Hepatocyte (in vitro differentiated cells): ENCODE data around the gene RBP5. TPM values are rescaled to one million over a fixed set of nuclear protein-coding genes. Genes with fewer than 3 reads are reported as not detected.

Source experiments
- DNase-seq: peaks from one replicate; pipeline ENCODE4 v3.0.0-alpha.2; 2016; ENCODE audit warnings: low spot score
- H2AFZ ChIP-seq: fragments of 200-600 bp; sonication (generic); 2 replicates; pipeline ENCODE4 v1.6.0; 2016; ENCODE audit warnings: antibody characterized with exemption, mild to moderate bottlenecking
- H3K27ac ChIP-seq: fragments of 200-600 bp; sonication (generic); 2 replicates; pipeline ENCODE4 v1.5.1; 2016; ENCODE audit warnings: mild to moderate bottlenecking
- H3K27me3 ChIP-seq: fragments of 200-600 bp; sonication (generic); 2 replicates; pipeline ENCODE4 v1.6.1; 2016
- H3K36me3 ChIP-seq: fragments of 200-600 bp; sonication (generic); replicated peaks from 2 replicates; pipeline ENCODE4 v1.5.1; 2016; ENCODE audit warnings: low read depth; ENCODE audit not compliant: insufficient read depth
- H3K4me1 ChIP-seq: fragments of 200-600 bp; sonication (generic); 2 replicates; pipeline ENCODE4 v1.5.1; 2016; ENCODE audit warnings: mild to moderate bottlenecking, moderate library complexity; ENCODE audit not compliant: insufficient read depth
- H3K4me2 ChIP-seq: fragments of 200-600 bp; sonication (generic); 2 replicates; pipeline ENCODE4 v1.6.0; 2016
- H3K4me3 ChIP-seq: fragments of 200-600 bp; sonication (generic); 2 replicates; pipeline ENCODE4 v1.5.1; 2016; ENCODE audit warnings: mild to moderate bottlenecking
- H3K79me2 ChIP-seq: fragments of 200-600 bp; sonication (generic); 2 replicates; pipeline ENCODE4 v1.6.0; 2017; ENCODE audit warnings: mild to moderate bottlenecking
- H3K9me2 ChIP-seq: fragments of 200-600 bp; sonication (generic); replicated peaks from 2 replicates; pipeline ENCODE4 v1.6.0; 2017; ENCODE audit warnings: mild to moderate bottlenecking; ENCODE audit not compliant: insufficient read depth
- H3K9me3 ChIP-seq: fragments of 200-600 bp; sonication (generic); 2 replicates; pipeline ENCODE4 v1.5.1; 2016; ENCODE audit warnings: low read depth, mild to moderate bottlenecking
- H4K20me1 ChIP-seq: fragments of 200-600 bp; sonication (generic); 2 replicates; pipeline ENCODE4 v1.6.0; 2016; ENCODE audit warnings: mild to moderate bottlenecking; ENCODE audit not compliant: insufficient read depth, poor library complexity, severe bottlenecking
- EZH2 ChIP-seq: fragments of 200-600 bp; sonication (generic); IDR thresholded peaks from 2 replicates; pipeline ENCODE4 v1.6.1; 2016; ENCODE audit warnings: antibody characterized with exemption, mild to moderate bottlenecking, borderline replicate concordance
- EZH2phosphoT487 ChIP-seq: fragments of 200-600 bp; sonication (generic); IDR thresholded peaks from one replicate; pipeline ENCODE4 v1.6.1; 2018; ENCODE audit warnings: antibody characterized with exemption, mild to moderate bottlenecking, low read depth, moderate library complexity; ENCODE audit not compliant: unreplicated experiment, severe bottlenecking
- WGBS: methylation state at CpG from one replicate; pipeline ENCODE4 v1.1.6; 2016; ENCODE audit warnings: low lambda C conversion rate; ENCODE audit errors: missing lambda C conversion rate; 5-methylcytosine and 5-hydroxymethylcytosine counted together
- polyA plus RNA-seq: library from polyadenylated mRNA; unstranded; fragments of >200 nt; fragmentation: Nextera tagmentation; extraction: Ambion mirVana; gene quantifications from 2 replicates; pipeline ENCODE4 v1.2.1, GENCODE V29; 2016
- total RNA-seq: library from RNA; depleted of rRNA; stranded (reverse); fragments of >200 nt; gene quantifications from 2 replicates; pipeline ENCODE4 v1.2.3, GENCODE V29; 2014
- TF ChIP-seq, protein P1 (sequence below): fragments of 200-600 bp; sonication (generic); IDR thresholded peaks from 2 replicates; pipeline ENCODE4 v1.5.1; 2016; ENCODE audit warnings: antibody characterized with exemption, mild to moderate bottlenecking; ENCODE audit not compliant: poor library complexity

RBP5 gene
- total and polyA plus RNA-seq, 2 experiments from 2014 or later: 11.1 to 30.0 TPM

DNA sequence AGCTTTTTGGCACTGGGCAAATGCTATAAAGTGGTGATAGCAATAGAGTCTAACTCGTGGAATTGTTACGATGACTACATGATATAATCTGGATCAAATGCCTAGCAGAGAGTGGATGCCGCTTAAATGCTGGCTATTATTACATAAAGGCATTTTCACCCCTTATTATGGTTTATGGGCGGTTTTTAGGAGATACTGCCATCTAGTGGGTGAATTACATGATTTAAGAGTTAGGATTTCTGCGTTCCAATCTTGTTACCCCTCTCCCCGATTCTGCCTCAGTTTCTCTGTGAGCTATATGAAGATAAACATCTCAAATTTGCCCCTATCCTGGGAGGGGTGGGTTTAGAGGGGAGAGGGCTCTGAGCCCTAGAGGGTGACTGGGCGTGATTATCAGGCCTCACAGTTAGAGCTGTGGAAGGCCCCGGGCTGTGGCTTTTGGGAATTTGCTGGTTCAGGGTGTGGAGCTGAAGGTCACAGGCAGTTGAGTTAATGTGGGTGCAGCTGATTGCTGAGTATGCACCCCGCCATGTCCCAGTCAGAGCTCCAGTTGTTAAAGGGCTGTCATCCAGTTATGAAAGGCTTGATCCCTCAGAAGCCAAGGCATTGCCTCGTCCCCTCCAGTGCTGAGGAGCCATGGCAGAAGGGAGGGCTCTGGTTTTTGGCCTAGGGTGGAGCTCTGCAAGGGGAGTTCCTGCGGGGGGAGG is 15.9 kb upstream of the RBP5 start:
- Histone ChIP-seq H4K20me1 (no peaks in the 10 kb centered on the region), H3K27me3 (no peaks in the 10 kb centered on the region), H3K36me3 (no peaks in the 10 kb centered on the region), H3K9me3 (no peaks in the 10 kb centered on the region), H3K79me2 (no peaks in the 10 kb centered on the region), H3K4me2 (no peak overlapping the region), H3K27ac (no peak overlapping the region), H3K4me1 (no peaks in the 10 kb centered on the region), H3K9me2 (no peaks in the 10 kb centered on the region), H3K4me3 (no peak overlapping the region), H2AFZ (no peak overlapping the region)
- TF ChIP-seq, protein P1, sequence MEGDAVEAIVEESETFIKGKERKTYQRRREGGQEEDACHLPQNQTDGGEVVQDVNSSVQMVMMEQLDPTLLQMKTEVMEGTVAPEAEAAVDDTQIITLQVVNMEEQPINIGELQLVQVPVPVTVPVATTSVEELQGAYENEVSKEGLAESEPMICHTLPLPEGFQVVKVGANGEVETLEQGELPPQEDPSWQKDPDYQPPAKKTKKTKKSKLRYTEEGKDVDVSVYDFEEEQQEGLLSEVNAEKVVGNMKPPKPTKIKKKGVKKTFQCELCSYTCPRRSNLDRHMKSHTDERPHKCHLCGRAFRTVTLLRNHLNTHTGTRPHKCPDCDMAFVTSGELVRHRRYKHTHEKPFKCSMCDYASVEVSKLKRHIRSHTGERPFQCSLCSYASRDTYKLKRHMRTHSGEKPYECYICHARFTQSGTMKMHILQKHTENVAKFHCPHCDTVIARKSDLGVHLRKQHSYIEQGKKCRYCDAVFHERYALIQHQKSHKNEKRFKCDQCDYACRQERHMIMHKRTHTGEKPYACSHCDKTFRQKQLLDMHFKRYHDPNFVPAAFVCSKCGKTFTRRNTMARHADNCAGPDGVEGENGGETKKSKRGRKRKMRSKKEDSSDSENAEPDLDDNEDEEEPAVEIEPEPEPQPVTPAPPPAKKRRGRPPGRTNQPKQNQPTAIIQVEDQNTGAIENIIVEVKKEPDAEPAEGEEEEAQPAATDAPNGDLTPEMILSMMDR: peak; percentile 63
- TF ChIP-seq EZH2: no peak
- peak; percentile 42 for DNase-seq
- 66% methylated on average over 11 of the region's 11 CpGs for WGBS

DNA sequence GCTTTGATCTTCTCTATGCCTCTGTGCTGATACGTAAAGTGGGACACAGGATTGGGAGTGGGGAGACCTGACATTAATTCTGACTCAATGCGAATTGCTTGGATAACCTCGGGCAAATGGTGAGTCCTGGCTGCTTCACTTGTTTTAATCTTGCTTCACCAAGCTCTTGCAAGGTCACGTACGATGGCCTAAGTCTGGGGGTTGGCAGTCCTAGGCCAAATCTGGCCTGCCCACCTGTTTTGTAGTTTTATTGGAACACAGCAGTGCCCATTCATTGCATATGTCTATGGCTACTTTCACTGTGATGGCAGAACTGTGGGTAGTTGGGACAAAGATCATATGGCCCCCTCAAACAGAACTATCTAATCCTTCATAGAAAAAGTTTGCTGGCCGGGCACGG is 14.9 kb upstream of the RBP5 start:
- Histone ChIP-seq H3K9me2 (no peaks in the 10 kb centered on the region), H3K27ac (no peak overlapping the region), H3K4me2 (no peak overlapping the region), H3K79me2 (no peaks in the 10 kb centered on the region), H3K9me3 (no peaks in the 10 kb centered on the region), H3K36me3 (no peaks in the 10 kb centered on the region), H2AFZ (no peak overlapping the region), H4K20me1 (no peaks in the 10 kb centered on the region), H3K4me3 (no peak overlapping the region), H3K27me3 (no peaks in the 10 kb centered on the region), H3K4me1 (no peaks in the 10 kb centered on the region)
- TF ChIP-seq EZH2 (no peak), EZH2phosphoT487 (no peak)
- TF ChIP-seq, protein P1: no peak
- WGBS: 89% methylated on average over 7 of the region's 7 CpGs
- DNase-seq: no peak

DNA sequence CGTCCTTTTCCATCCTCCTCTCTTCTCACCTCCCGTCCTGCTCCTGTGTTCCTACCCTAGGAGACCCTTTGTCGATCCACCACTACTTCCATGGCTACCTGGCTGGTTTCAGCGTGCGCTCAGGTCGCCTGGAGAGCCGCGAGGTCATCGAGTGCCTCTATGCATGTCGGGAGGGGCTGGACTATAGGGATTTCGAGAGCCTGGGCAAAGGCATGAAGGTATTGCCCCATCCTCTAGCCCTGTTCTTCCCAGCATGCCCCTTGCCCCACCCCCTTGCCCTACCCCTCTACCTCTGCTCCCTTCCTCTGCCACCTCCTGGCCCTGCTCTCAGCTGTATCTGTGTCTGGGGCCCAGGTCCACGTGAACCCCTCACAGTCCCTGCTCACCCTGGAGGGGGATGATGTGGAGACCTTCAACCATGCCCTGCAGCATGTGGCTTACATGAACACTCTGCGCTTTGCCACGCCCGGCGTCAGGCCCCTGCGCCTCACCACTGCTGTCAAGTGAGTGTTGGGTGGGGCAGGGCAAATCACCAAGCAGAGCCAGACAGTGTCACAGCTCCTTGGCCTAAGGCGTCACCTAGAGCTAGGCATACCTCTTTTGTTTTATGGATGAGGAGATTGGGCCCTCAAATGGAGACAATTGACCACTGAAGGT is 14.2 kb upstream of the RBP5 start:
- H3K9me3 ChIP-seq: no peaks in the 10 kb centered on the region
- H3K4me3 ChIP-seq: no peak overlapping the region
- no peak overlapping the region for H3K27ac ChIP-seq
- TF ChIP-seq, protein P1: no peak
- TF ChIP-seq EZH2: no peak
- H3K9me2 ChIP-seq: no peaks in the 10 kb centered on the region
- no peaks in the 10 kb centered on the region for H3K4me1 ChIP-seq
- no peaks in the 10 kb centered on the region for H3K36me3 ChIP-seq
- no peaks in the 10 kb centered on the region for H3K79me2 ChIP-seq
- no peak overlapping the region for H2AFZ ChIP-seq
- no peaks in the 10 kb centered on the region for H4K20me1 ChIP-seq
- WGBS: 96% methylated on average over 18 of the region's 18 CpGs
- H3K4me2 ChIP-seq: no peak overlapping the region
- DNase-seq: no peak
- H3K27me3 ChIP-seq: no peaks in the 10 kb centered on the region
